ENCODE results near the gene PDHA2. TPM values are rescaled to one million over a fixed set of nuclear protein-coding genes. Genes with fewer than 3 reads are reported as not detected.

PDHA2 gene
- total and polyA plus RNA-seq, 2 donors (not counting 1 experiment from before 2014, with no cell fraction given) = not detected

DNA sequence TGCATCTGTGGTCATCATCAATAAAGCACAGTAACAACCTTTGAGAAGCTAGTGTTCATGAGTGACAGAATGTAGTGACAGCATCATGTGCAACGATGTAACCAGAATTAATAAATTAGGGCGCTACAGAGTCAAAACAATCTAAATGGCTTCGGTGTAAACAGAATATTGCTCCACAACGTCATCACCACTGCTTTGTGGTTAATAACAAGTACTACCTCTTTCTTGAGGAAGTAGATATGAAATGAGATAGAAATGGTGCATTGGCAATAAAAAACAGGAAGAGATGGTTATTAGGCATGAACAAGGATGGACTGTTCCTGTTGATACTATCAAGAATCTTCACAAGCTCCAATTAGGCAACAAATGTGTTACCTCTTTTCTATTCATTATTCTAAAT, 8.7 kb upstream of the PDHA2 start:
- Histone ChIP-seq H3K9me3 (ENCODE audit: control insufficient read depth, insufficient read depth, low read depth, low read length) (no peaks in the 10 kb centered on the region), H4K20me1 (ENCODE audit: control insufficient read depth, extremely low read depth, insufficient read depth, low read length) (no peaks in the 10 kb centered on the region), H3K27me3 (ENCODE audit: control insufficient read depth, insufficient read depth, low read length) (no peaks in the 10 kb centered on the region), H3K36me3 (ENCODE audit: control insufficient read depth, insufficient read depth, low read length) (no peaks in the 10 kb centered on the region), H3K4me1 (ENCODE audit: control insufficient read depth, extremely low read depth, insufficient read depth, low read length) (no peaks in the 10 kb centered on the region), H2AFZ (ENCODE audit: low read length) (no peak overlapping the region), H3K27ac (ENCODE audit: insufficient read depth, low read length) (no peak overlapping the region), H3K9ac (ENCODE audit: insufficient read depth, low read length) (no peak overlapping the region), H3K4me3 (replicated peaks in 1 of 4; ENCODE audit: control extremely low read depth in 1 of 4, insufficient read depth in 1 of 4, low read depth in 3 of 4, low read length in 4 of 4) (no peak overlapping the region), H3K79me2 (ENCODE audit: control insufficient read depth, insufficient read depth, low read length) (no peaks in the 10 kb centered on the region), H3K4me2 (ENCODE audit: extremely low read depth, insufficient read depth, low read length) (no peak overlapping the region)
- no peak for TF ChIP-seq EZH2 (IDR thresholded peaks at IDR 0.05; ENCODE audit: low read length, missing control alignments)
- TF ChIP-seq, protein P1, sequence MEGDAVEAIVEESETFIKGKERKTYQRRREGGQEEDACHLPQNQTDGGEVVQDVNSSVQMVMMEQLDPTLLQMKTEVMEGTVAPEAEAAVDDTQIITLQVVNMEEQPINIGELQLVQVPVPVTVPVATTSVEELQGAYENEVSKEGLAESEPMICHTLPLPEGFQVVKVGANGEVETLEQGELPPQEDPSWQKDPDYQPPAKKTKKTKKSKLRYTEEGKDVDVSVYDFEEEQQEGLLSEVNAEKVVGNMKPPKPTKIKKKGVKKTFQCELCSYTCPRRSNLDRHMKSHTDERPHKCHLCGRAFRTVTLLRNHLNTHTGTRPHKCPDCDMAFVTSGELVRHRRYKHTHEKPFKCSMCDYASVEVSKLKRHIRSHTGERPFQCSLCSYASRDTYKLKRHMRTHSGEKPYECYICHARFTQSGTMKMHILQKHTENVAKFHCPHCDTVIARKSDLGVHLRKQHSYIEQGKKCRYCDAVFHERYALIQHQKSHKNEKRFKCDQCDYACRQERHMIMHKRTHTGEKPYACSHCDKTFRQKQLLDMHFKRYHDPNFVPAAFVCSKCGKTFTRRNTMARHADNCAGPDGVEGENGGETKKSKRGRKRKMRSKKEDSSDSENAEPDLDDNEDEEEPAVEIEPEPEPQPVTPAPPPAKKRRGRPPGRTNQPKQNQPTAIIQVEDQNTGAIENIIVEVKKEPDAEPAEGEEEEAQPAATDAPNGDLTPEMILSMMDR (conservative IDR thresholded peaks at IDR 0.05 in 1 of 2, IDR thresholded peaks at IDR 0.05 in 1 of 2; ENCODE audit: low read depth in 1 of 2, low read length in 2 of 2) = no peak
- no peak for DNase-seq (ENCODE audit: low read depth in 2 of 2)

DNA sequence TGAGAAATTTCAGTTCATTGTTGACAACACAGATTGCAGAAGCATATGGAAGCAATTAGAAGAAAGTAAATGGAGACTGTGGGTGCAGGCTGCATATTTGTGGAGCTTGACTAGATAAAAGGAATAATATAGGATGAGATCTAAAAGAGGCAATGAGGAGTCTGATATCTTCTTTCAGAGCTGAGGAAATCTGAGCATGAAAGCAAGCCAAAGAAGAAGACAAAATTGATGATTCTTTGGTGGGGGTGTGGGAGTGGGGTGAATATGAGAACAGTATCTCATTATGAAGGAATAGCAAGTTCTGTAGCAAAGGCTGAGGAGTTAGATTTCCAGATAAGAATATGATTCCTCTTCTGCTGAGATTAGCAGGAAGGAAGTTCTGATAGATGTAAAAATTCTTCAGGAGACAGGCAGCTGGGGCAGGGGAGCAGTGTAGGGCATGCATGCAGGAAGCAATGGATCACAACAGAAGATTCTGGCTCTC, 6.1 kb upstream of the PDHA2 start:
- TF ChIP-seq, protein P1 (conservative IDR thresholded peaks at IDR 0.05 in 1 of 2, IDR thresholded peaks at IDR 0.05 in 1 of 2; ENCODE audit: low read depth in 1 of 2, low read length in 2 of 2) = no peak
- TF ChIP-seq EZH2 (IDR thresholded peaks at IDR 0.05; ENCODE audit: low read length, missing control alignments) = no peak

DNA sequence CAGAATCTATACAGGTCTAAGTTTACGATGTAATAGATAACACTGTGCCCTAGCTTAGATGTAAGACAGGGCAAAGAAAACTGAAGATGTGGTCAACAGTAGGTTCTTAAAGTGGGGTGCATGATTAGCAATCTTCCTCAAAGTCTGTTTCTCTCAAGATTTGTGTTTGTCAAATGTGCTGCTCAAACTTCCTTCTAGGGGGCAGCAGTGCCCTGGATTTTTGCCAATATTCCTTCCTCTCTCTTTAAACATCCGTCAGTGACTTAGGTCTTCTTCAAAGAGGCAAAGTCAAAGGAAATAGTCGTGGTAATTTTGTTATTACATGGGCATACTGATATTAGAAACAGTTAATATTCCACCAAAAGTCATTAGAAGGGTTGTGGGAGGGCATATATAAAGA, 4.2 kb upstream of the PDHA2 start:
- no peak overlapping the region for H3K27ac ChIP-seq (ENCODE audit: insufficient read depth, low read length)
- H3K27me3 ChIP-seq (ENCODE audit: control insufficient read depth, insufficient read depth, low read length) = no peaks in the 10 kb centered on the region
- H3K36me3 ChIP-seq (ENCODE audit: control insufficient read depth, insufficient read depth, low read length) = no peaks in the 10 kb centered on the region
- H4K20me1 ChIP-seq (ENCODE audit: control insufficient read depth, extremely low read depth, insufficient read depth, low read length) = no peaks in the 10 kb centered on the region
- peak in 1 of 2 donors; percentile 1 for DNase-seq (ENCODE audit: low read depth in 2 of 2)
- H3K4me2 ChIP-seq (ENCODE audit: extremely low read depth, insufficient read depth, low read length) = no peak overlapping the region
- no peak overlapping the region for H3K9ac ChIP-seq (ENCODE audit: insufficient read depth, low read length)
- H3K79me2 ChIP-seq (ENCODE audit: control insufficient read depth, insufficient read depth, low read length) = no peaks in the 10 kb centered on the region
- no peak overlapping the region for H2AFZ ChIP-seq (ENCODE audit: low read length)
- TF ChIP-seq, protein P1 (conservative IDR thresholded peaks at IDR 0.05 in 1 of 2, IDR thresholded peaks at IDR 0.05 in 1 of 2; ENCODE audit: low read depth in 1 of 2, low read length in 2 of 2) = peak in 1 of 2 donors; percentile 6
- no peak for TF ChIP-seq EZH2 (IDR thresholded peaks at IDR 0.05; ENCODE audit: low read length, missing control alignments)
- H3K9me3 ChIP-seq (ENCODE audit: control insufficient read depth, insufficient read depth, low read depth, low read length) = no peaks in the 10 kb centered on the region
- no peaks in the 10 kb centered on the region for H3K4me1 ChIP-seq (ENCODE audit: control insufficient read depth, extremely low read depth, insufficient read depth, low read length)
- no peak overlapping the region for H3K4me3 ChIP-seq (replicated peaks in 1 of 4; ENCODE audit: control extremely low read depth in 1 of 4, insufficient read depth in 1 of 4, low read depth in 3 of 4, low read length in 4 of 4)

More for the DNA sequence above, 6.1 kb upstream of the PDHA2 start:
- Histone ChIP-seq H3K4me1 (ENCODE audit: control insufficient read depth, extremely low read depth, insufficient read depth, low read length) (no peaks in the 10 kb centered on the region), H3K4me3 (replicated peaks in 1 of 4; ENCODE audit: control extremely low read depth in 1 of 4, insufficient read depth in 1 of 4, low read depth in 3 of 4, low read length in 4 of 4) (no peak overlapping the region), H3K4me2 (ENCODE audit: extremely low read depth, insufficient read depth, low read length) (no peak overlapping the region), H3K79me2 (ENCODE audit: control insufficient read depth, insufficient read depth, low read length) (no peaks in the 10 kb centered on the region), H2AFZ (ENCODE audit: low read length) (no peak overlapping the region), H3K9ac (ENCODE audit: insufficient read depth, low read length) (no peak overlapping the region), H3K27ac (ENCODE audit: insufficient read depth, low read length) (no peak overlapping the region), H3K9me3 (ENCODE audit: control insufficient read depth, insufficient read depth, low read depth, low read length) (no peaks in the 10 kb centered on the region), H3K27me3 (ENCODE audit: control insufficient read depth, insufficient read depth, low read length) (no peaks in the 10 kb centered on the region), H3K36me3 (ENCODE audit: control insufficient read depth, insufficient read depth, low read length) (no peaks in the 10 kb centered on the region), H4K20me1 (ENCODE audit: control insufficient read depth, extremely low read depth, insufficient read depth, low read length) (no peaks in the 10 kb centered on the region)
- no peak for DNase-seq (ENCODE audit: low read depth in 2 of 2)

Data from fibroblast of lung (primary cell).